ENCODE measurements around the gene GNA12. TPM values are rescaled to one million over a fixed set of nuclear protein-coding genes. Genes with fewer than 3 reads are reported as not detected.

Gene GNA12
- total and polyA plus RNA-seq, 2 of the 4 experiments (the other 2 are of a cell fraction): 14.3 to 93.9 TPM

- Histone ChIP-seq H3K4me3 (ENCODE audit: insufficient read depth, low read depth, low read length) (no peak overlapping the region), H3K36me3 (ENCODE audit: control insufficient read depth, insufficient read depth, low read length) (peaks cover 10% of the 10 kb centered on the region; the same call in 1 of the 2 replicates), H3K27ac (ENCODE audit: insufficient read depth, low read length) (no peak overlapping the region), H3K27me3 (ENCODE audit: control insufficient read depth, insufficient read depth, low read length) (no peaks in the 10 kb centered on the region), H3K9me1 (ENCODE audit: insufficient read depth, low read length) (peaks cover 8% of the 10 kb centered on the region), H3K4ac (ENCODE audit: low read depth, low read length) (no peak overlapping the region), H4K5ac (ENCODE audit: low read depth, low read length) (no peak overlapping the region), H2BK5ac (ENCODE audit: low read depth, low read length, poor library complexity, severe bottlenecking) (no peak overlapping the region), H3K56ac (ENCODE audit: extremely low read depth, insufficient read depth, low read length) (no peak overlapping the region), H2AK9ac (replicated peaks; ENCODE audit: low read depth, low read length, poor library complexity) (no peak overlapping the region), H3K4me2 (ENCODE audit: low read depth, low read length) (no peak overlapping the region), H3K23ac (ENCODE audit: low read depth, low read length) (no peak overlapping the region), H3K4me1 (ENCODE audit: control insufficient read depth, insufficient read depth, low read length) (peaks cover 5% of the 10 kb centered on the region; the same call in 1 of the 2 replicates), H3K18ac (ENCODE audit: low read depth, low read length) (no peak overlapping the region), H3K9ac (ENCODE audit: low read depth, low read length) (no peak overlapping the region), H4K8ac (ENCODE audit: low read depth in 2 of 2, low read length in 2 of 2) (no peak overlapping the region), H3K79me1 (ENCODE audit: low read depth in 1 of 2, low read length in 2 of 2) (peaks cover 45 to 77% of the 10 kb centered on the region in 2 experiments), H3K9me3 (ENCODE audit: control insufficient read depth, insufficient read depth, low read length) (no peaks in the 10 kb centered on the region), H2AK5ac (ENCODE audit: low read depth, low read length) (no peak overlapping the region), H2BK15ac (ENCODE audit: low read depth, low read length) (no peak overlapping the region), H2BK120ac (ENCODE audit: low read depth, low read length) (no peak overlapping the region), H4K20me1 (ENCODE audit: insufficient read depth, low read length) (peaks cover 18% of the 10 kb centered on the region), H4K91ac (ENCODE audit: insufficient read depth, low read depth, low read length) (no peak overlapping the region), H2AFZ (replicated peaks; ENCODE audit: low read length, poor library complexity) (no peak overlapping the region), H3K14ac (replicated peaks; ENCODE audit: low read depth, low read length) (no peak overlapping the region), H2BK20ac (ENCODE audit: low read depth, low read length) (no peak overlapping the region)
- 47% methylated on average over 9 of the region's 18 CpGs; no CpG with 5 or more reads in 1 of the 2 experiments for WGBS, 2 experiments (ENCODE audit: extremely low coverage in 2 of 2, insufficient read length in 1 of 2)
- in situ Hi-C loops (cut with MboI; ENCODE audit: low sequenced_read_pairs) (no loop called here), intact Hi-C loops (cut with micrococcal nuclease) (no loop called here), dilution Hi-C loops (cut with HindIII; ENCODE audit: low sequenced_read_pairs, unreplicated experiment) (no loop called here)
- TF ChIP-seq MXI1 (IDR thresholded peaks at IDR 0.05; ENCODE audit: borderline replicate concordance, low read depth, low read length) (no peak), RCOR1 (IDR thresholded peaks at IDR 0.05; ENCODE audit: insufficient replicate concordance, low read length) (no peak), RAD21 (IDR thresholded peaks at IDR 0.05; ENCODE audit: low read length) (no peak), MAFK (IDR thresholded peaks at IDR 0.05; ENCODE audit: low read depth, low read length) (no peak), FOS (IDR thresholded peaks at IDR 0.05; ENCODE audit: low read depth, low read length) (no peak)
- TF ChIP-seq, protein P1, sequence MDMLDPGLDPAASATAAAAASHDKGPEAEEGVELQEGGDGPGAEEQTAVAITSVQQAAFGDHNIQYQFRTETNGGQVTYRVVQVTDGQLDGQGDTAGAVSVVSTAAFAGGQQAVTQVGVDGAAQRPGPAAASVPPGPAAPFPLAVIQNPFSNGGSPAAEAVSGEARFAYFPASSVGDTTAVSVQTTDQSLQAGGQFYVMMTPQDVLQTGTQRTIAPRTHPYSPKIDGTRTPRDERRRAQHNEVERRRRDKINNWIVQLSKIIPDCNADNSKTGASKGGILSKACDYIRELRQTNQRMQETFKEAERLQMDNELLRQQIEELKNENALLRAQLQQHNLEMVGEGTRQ (IDR thresholded peaks at IDR 0.05; ENCODE audit: low read depth, low read length): no peak
- no TSS peak for BruUV-seq (replicated peaks)
- CTCF ChIA-PET: interaction anchor here (0.6 to 0.8 kb wide), 2 partner anchors 14 to 46 kb away, joined by 5 to 8 read pairs; no protein-coding TSS in a partner anchor
- ATAC-seq (ENCODE audit: low read depth): no peak
- POLR2A ChIA-PET (ENCODE audit: unreplicated experiment): no interaction called here
- DNase-seq: no peak
Observed at GRCh38 chr7:2737771-2738540, 106.2 kb downstream of the GNA12 start.

All from IMR-90 (cell line).